OCI-LY3 (cell line): ENCODE measurements around the gene CUX1.

Experiments
- CTCF ChIP-seq: fragments of 200-600, 300-600 bp; sonication (generic); IDR thresholded peaks from 2 replicates; pipeline ENCODE4 v1.5.1; 2014; ENCODE audit warnings: antibody characterized with exemption, low read length, low read depth
- EZH2phosphoT487 ChIP-seq: fragments of 200-600 bp; shearing (Covaris generic); IDR thresholded peaks from 2 replicates; pipeline ENCODE4 v1.6.1; 2018; ENCODE audit warnings: antibody characterized with exemption, mixed run types, low read depth

GRCh38 chr7:102295346-102296178, 478.1 kb downstream of the CUX1 start:
- TF ChIP-seq CTCF, result no peak
- no peak for TF ChIP-seq EZH2phosphoT487
